ENCODE data around the gene TSHZ1.

The TSHZ1 gene

DNA sequence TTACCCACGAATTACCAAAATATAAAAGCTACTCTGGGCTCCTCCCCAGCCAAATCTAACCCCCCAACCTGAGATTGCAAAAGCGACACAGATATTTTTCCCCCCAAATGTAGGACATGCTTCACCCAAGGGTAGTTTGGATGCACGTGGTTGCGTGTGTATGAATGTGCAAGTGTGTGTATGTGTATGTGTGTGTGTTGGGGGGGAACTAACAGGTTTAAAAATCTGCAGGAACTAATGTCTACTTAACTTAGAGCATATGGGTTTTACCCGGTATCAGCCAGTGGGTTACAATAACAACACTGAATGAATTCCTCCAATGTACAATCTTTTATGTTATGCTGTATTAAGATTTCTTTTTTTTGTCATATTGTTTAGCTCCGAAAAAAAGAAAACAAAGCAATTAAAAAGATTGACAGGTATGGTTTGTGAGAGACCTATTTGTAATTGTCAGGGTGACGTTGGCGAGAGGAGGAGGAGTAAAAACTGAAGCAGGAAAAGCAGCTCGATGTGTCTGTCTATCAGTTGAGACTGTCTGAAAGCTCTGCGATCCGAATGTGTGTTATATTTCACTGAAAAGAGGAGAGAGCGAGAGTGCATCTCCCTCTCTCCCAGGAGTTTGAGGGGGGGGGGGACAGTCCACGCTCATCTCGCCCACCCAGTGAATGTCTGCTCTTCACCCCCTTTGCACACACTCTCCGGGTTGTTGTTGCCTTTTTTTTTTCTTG is at the start of gene TSHZ1:
Gene TSHZ1 (plus strand): TSS at position 524 of the 728 bp plus-strand sequence. CDS start 1,080 bp downstream, outside the sequence.
- Histone ChIP-seq H3K27ac (ENCODE audit: low read depth, low read length) (peak within 1 kb of the TSS; percentile 98), H3K4me1 (ENCODE audit: insufficient read depth, low read length) (peaks cover 20% of the 10 kb centered on the region), H3K9me3 (ENCODE audit: low read length) (no peaks in the 10 kb centered on the region), H3K9ac (ENCODE audit: low read length) (peak within 1 kb of the TSS; percentile 72), H3K4me3 (ENCODE audit: low read depth in 1 of 2, low read length in 2 of 2) (peak within 1 kb of the TSS; percentile 83 to 94), H3K36me3 (ENCODE audit: insufficient read depth, low read length) (no peaks in the 10 kb centered on the region), H3K27me3 (ENCODE audit: control insufficient read depth in 1 of 2, insufficient read depth in 2 of 2, low read length in 2 of 2) (no peaks in the 10 kb centered on the region)

DNA sequence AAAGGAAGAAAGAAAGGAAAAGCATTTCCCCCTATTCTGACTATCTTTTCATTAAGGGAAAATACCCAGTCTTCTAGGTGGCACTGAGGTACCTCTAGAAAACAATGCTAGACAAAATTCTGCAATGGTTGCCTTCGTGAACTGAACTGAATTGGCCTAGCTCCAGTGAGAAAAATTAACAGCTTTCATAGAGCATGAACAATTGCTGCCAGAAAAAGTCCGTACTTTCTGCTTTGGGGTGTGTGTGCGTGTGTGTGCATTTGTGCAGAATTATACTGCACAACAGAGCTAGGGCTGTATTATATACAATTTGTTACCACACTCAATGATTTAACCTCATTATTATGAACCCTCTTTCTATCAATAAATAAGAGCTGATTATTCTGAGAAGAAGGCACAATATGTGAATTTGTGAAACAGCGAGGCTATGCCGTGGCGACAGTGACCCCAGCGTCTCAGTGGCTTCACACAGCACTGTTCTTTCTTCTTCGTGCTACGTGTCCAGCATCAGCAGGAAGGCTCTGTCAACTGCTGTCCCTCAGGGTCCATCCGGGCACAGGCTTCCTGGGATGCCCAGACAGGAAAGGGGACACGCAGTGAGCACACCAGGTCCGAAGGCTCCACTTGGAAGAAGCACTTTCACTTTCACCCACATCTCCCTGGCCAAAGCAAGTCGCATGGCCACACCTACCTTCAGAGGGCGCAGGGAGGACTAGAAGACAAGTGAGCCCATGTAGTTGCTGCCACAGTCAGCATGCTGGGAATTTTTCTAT is 49.2 kb upstream of the TSHZ1 start:
- no peak overlapping the region for H3K9ac ChIP-seq (ENCODE audit: low read length)
- no peaks in the 10 kb centered on the region for H3K27me3 ChIP-seq (ENCODE audit: control insufficient read depth in 1 of 2, insufficient read depth in 2 of 2, low read length in 2 of 2)
- H3K9me3 ChIP-seq (ENCODE audit: low read length): no peaks in the 10 kb centered on the region
- H3K4me1 ChIP-seq (ENCODE audit: insufficient read depth, low read length): peaks cover 16% of the 10 kb centered on the region
- peak overlapping the region; percentile 30 for H3K27ac ChIP-seq (ENCODE audit: low read depth, low read length)
- H3K4me3 ChIP-seq (ENCODE audit: low read depth in 1 of 2, low read length in 2 of 2): peak overlapping the region; percentile 43 to 57
- no peaks in the 10 kb centered on the region for H3K36me3 ChIP-seq (ENCODE audit: insufficient read depth, low read length)

GRCh38 chr18:75162467-75162866 is 48.1 kb upstream of the TSHZ1 start:
- Histone ChIP-seq H3K27me3 (ENCODE audit: control insufficient read depth in 1 of 2, insufficient read depth in 2 of 2, low read length in 2 of 2) (no peaks in the 10 kb centered on the region), H3K36me3 (ENCODE audit: insufficient read depth, low read length) (no peaks in the 10 kb centered on the region), H3K27ac (ENCODE audit: low read depth, low read length) (no peak overlapping the region), H3K4me1 (ENCODE audit: insufficient read depth, low read length) (peaks cover 22% of the 10 kb centered on the region), H3K4me3 (ENCODE audit: low read depth in 1 of 2, low read length in 2 of 2) (no peak overlapping the region), H3K9me3 (ENCODE audit: low read length) (no peaks in the 10 kb centered on the region), H3K9ac (ENCODE audit: low read length) (no peak overlapping the region)

GRCh38 chr18:75162978-75163377 is 47.6 kb upstream of the TSHZ1 start:
- Histone ChIP-seq H3K9me3 (ENCODE audit: low read length) (no peaks in the 10 kb centered on the region), H3K27ac (ENCODE audit: low read depth, low read length) (no peak overlapping the region), H3K9ac (ENCODE audit: low read length) (no peak overlapping the region), H3K27me3 (ENCODE audit: control insufficient read depth in 1 of 2, insufficient read depth in 2 of 2, low read length in 2 of 2) (no peaks in the 10 kb centered on the region), H3K36me3 (ENCODE audit: insufficient read depth, low read length) (no peaks in the 10 kb centered on the region), H3K4me3 (ENCODE audit: low read depth in 1 of 2, low read length in 2 of 2) (no peak overlapping the region), H3K4me1 (ENCODE audit: insufficient read depth, low read length) (peaks cover 24% of the 10 kb centered on the region)

DNA sequence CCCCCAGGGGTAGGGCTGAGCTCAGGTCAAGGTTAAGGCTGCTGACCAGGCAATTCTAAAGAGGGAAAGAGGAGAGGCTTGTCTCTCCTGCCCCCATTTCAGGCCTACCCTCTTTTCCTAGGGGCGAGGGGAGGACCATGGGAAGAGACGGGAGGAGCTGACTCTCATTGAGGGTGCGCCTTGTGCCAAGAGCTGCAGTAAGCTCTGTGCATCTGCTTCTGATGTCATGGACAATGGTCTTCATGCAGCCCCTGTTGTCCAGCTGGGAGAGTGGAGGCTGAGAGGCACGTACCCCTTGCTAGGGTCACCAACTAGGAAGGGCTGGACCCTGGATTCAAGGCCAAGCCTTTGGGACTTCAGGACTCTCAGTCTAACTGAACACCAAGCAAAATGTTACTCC is 46.9 kb upstream of the TSHZ1 start:
- no peak overlapping the region for H3K4me3 ChIP-seq (ENCODE audit: low read depth in 1 of 2, low read length in 2 of 2)
- no peak overlapping the region for H3K9ac ChIP-seq (ENCODE audit: low read length)
- H3K36me3 ChIP-seq (ENCODE audit: insufficient read depth, low read length): no peaks in the 10 kb centered on the region
- no peak overlapping the region for H3K27ac ChIP-seq (ENCODE audit: low read depth, low read length)
- no peaks in the 10 kb centered on the region for H3K27me3 ChIP-seq (ENCODE audit: control insufficient read depth in 1 of 2, insufficient read depth in 2 of 2, low read length in 2 of 2)
- H3K9me3 ChIP-seq (ENCODE audit: low read length): no peaks in the 10 kb centered on the region
- peaks cover 24% of the 10 kb centered on the region for H3K4me1 ChIP-seq (ENCODE audit: insufficient read depth, low read length)

- H3K27me3 ChIP-seq (ENCODE audit: control insufficient read depth in 1 of 2, insufficient read depth in 2 of 2, low read length in 2 of 2): no peaks in the 10 kb centered on the region
- no peaks in the 10 kb centered on the region for H3K36me3 ChIP-seq (ENCODE audit: insufficient read depth, low read length)
- peaks cover 24% of the 10 kb centered on the region for H3K4me1 ChIP-seq (ENCODE audit: insufficient read depth, low read length)
- H3K4me3 ChIP-seq (ENCODE audit: low read depth in 1 of 2, low read length in 2 of 2): no peak overlapping the region
- no peaks in the 10 kb centered on the region for H3K9me3 ChIP-seq (ENCODE audit: low read length)
- H3K9ac ChIP-seq (ENCODE audit: low read length): no peak overlapping the region
- no peak overlapping the region for H3K27ac ChIP-seq (ENCODE audit: low read depth, low read length)
Measured at GRCh38 chr18:75164479-75164878, 46.1 kb upstream of the TSHZ1 start.

DNA sequence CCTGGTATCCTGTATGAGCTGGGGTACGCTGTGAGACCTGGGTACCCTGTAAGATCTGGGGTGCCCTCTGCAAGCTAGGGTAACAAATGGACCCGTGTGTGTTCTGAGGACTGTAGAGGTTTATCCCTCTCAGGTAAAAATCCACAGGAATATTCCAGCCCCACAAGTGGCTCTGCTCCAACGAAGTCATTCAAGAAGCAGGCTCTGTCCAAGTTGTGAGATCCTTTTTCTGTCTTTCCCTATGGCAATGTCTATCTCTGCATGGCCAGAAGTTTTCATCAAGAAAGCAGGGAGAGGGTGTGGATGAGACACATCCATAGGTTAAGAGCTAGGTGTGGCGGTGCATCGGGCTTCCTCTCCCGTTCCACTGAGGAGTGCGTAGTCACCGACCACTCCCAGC is 44.7 kb upstream of the TSHZ1 start:
- no peaks in the 10 kb centered on the region for H3K9me3 ChIP-seq (ENCODE audit: low read length)
- H3K27me3 ChIP-seq (ENCODE audit: control insufficient read depth in 1 of 2, insufficient read depth in 2 of 2, low read length in 2 of 2): no peaks in the 10 kb centered on the region
- H3K27ac ChIP-seq (ENCODE audit: low read depth, low read length): no peak overlapping the region
- no peak overlapping the region for H3K9ac ChIP-seq (ENCODE audit: low read length)
- H3K36me3 ChIP-seq (ENCODE audit: insufficient read depth, low read length): no peaks in the 10 kb centered on the region
- no peak overlapping the region for H3K4me3 ChIP-seq (ENCODE audit: low read depth in 1 of 2, low read length in 2 of 2)
- peaks cover 20% of the 10 kb centered on the region for H3K4me1 ChIP-seq (ENCODE audit: insufficient read depth, low read length)

- H3K9me3 ChIP-seq (ENCODE audit: low read length): no peaks in the 10 kb centered on the region
- H3K27ac ChIP-seq (ENCODE audit: low read depth, low read length): peak overlapping the region; percentile 33
- no peaks in the 10 kb centered on the region for H3K36me3 ChIP-seq (ENCODE audit: insufficient read depth, low read length)
- peaks cover 11% of the 10 kb centered on the region for H3K4me1 ChIP-seq (ENCODE audit: insufficient read depth, low read length)
- H3K9ac ChIP-seq (ENCODE audit: low read length): no peak overlapping the region
- H3K27me3 ChIP-seq (ENCODE audit: control insufficient read depth in 1 of 2, insufficient read depth in 2 of 2, low read length in 2 of 2): no peaks in the 10 kb centered on the region
- H3K4me3 ChIP-seq (ENCODE audit: low read depth in 1 of 2, low read length in 2 of 2): no peak overlapping the region
Measured at GRCh38 chr18:75167137-75167536, 43.5 kb upstream of the TSHZ1 start.

DNA sequence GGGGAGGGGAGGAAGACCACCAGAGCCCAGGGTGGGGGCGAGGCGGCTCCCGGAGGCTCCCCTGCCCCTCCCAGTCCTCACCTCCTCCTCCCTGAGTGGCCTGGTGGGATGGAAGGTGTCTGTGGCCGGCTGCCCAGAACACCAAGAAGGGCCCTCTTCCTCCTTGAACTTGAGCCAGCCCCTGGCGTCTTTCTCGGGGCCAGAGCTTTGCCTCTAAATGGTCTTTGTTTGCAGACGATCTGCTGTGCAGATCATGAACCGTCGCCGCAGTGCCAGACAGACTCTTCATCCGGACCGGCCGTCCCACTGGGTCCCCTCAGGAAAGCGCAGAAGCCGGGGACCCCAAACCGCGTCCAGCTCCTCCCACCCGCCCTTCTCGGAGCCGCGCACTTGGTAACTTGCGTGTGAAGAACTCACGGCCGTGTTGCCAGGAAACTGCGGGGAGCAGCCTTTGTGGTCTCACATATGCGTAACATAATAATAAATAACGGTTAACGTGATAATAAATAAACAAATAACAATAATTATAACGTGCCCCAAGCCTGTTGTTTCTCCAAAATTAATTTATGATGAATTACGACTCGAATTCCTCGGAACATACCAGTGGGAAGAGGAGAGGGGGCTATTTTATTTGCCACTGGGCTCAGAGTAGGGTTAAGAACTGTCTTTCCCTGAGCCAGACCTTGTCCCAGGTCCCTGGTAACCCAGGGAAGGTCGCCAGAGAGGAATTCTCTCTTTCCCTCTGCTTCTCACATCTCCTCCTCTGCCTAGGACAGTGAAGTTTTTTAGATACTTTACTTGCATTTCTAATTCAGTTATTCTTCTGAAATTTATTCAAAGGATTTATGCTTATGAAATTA is 42.6 kb upstream of the TSHZ1 start:
- H3K9ac ChIP-seq (ENCODE audit: low read length): peak overlapping the region; percentile 45
- H3K27ac ChIP-seq (ENCODE audit: low read depth, low read length): peak overlapping the region; percentile 76
- peak overlapping the region; percentile 25 to 46 for H3K4me3 ChIP-seq (ENCODE audit: low read depth in 1 of 2, low read length in 2 of 2)
- H3K9me3 ChIP-seq (ENCODE audit: low read length): no peaks in the 10 kb centered on the region
- peaks cover 8% of the 10 kb centered on the region for H3K4me1 ChIP-seq (ENCODE audit: insufficient read depth, low read length)
- no peaks in the 10 kb centered on the region for H3K36me3 ChIP-seq (ENCODE audit: insufficient read depth, low read length)
- H3K27me3 ChIP-seq (ENCODE audit: control insufficient read depth in 1 of 2, insufficient read depth in 2 of 2, low read length in 2 of 2): no peaks in the 10 kb centered on the region

GRCh38 chr18:75168619-75169018 is 42.0 kb upstream of the TSHZ1 start:
- Histone ChIP-seq H3K27ac (ENCODE audit: low read depth, low read length) (peak overlapping the region; percentile 76), H3K27me3 (ENCODE audit: control insufficient read depth in 1 of 2, insufficient read depth in 2 of 2, low read length in 2 of 2) (no peaks in the 10 kb centered on the region), H3K9ac (ENCODE audit: low read length) (peak overlapping the region; percentile 45), H3K9me3 (ENCODE audit: low read length) (no peaks in the 10 kb centered on the region), H3K36me3 (ENCODE audit: insufficient read depth, low read length) (no peaks in the 10 kb centered on the region), H3K4me3 (ENCODE audit: low read depth in 1 of 2, low read length in 2 of 2) (peak overlapping the region in 1 of 2 donors; percentile 46), H3K4me1 (ENCODE audit: insufficient read depth, low read length) (peaks cover 8% of the 10 kb centered on the region)

- H3K36me3 ChIP-seq (ENCODE audit: insufficient read depth, low read length): no peaks in the 10 kb centered on the region
- no peaks in the 10 kb centered on the region for H3K27me3 ChIP-seq (ENCODE audit: control insufficient read depth in 1 of 2, insufficient read depth in 2 of 2, low read length in 2 of 2)
- peaks cover 8% of the 10 kb centered on the region for H3K4me1 ChIP-seq (ENCODE audit: insufficient read depth, low read length)
- H3K4me3 ChIP-seq (ENCODE audit: low read depth in 1 of 2, low read length in 2 of 2): no peak overlapping the region
- no peak overlapping the region for H3K9ac ChIP-seq (ENCODE audit: low read length)
- H3K27ac ChIP-seq (ENCODE audit: low read depth, low read length): no peak overlapping the region
- H3K9me3 ChIP-seq (ENCODE audit: low read length): no peaks in the 10 kb centered on the region
Measured at GRCh38 chr18:75169411-75169810, 41.2 kb upstream of the TSHZ1 start.
